K562 (cell line): ENCODE data around the gene TMEM132E.

ENCODE experiments used
- BCL6 ChIP-seq: fragments of 250-450 bp; sonication (Bioruptor Pico); IDR thresholded peaks from 2 replicates; pipeline ENCODE4 v1.4.0; 2020
- ETV6 ChIP-seq, 3 experiments: fragments of 150-350 bp in 1 of 3; sonication (generic) in 1 of 3; formaldehyde crosslinking in 1 of 3; IDR thresholded peaks; 2 replicates each; pipeline versions ENCODE4 v1.6.1 to v1.8.0; 2014 to 2022; ENCODE audit warnings: borderline replicate concordance in 2 of 3, low read depth in 2 of 3, antibody characterized with exemption in 1 of 3, low read length in 1 of 3, mild to moderate bottlenecking in 1 of 3, missing genetic modification reagents in 1 of 3
- POLR2AphosphoS5 ChIP-seq: IDR thresholded peaks from 2 replicates; pipeline ENCODE4 v1.6.1; 2011; ENCODE audit warnings: mild to moderate bottlenecking, low read depth, low read length, moderate library complexity; ENCODE audit not compliant: control insufficient read depth, insufficient read depth
- PYGO2 ChIP-seq: fragments of 450-650 bp; IDR thresholded peaks from 2 replicates; pipeline ENCODE4 v1.6.1; 2016; ENCODE audit warnings: mild to moderate bottlenecking, missing genetic modification characterization, moderate library complexity, missing compliant biosample characterization
- SIN3A ChIP-seq, 2 experiments: fragments of 150-350 bp in 1 of 2; IDR thresholded peaks; 2 replicates each; pipeline ENCODE4 v1.6.1; 2011 to 2016; ENCODE audit warnings: borderline replicate concordance in 2 of 2, low read depth in 2 of 2, low read length in 2 of 2, mild to moderate bottlenecking in 2 of 2, moderate library complexity in 2 of 2; ENCODE audit not compliant: control insufficient read depth in 1 of 2
- SMC3 ChIP-seq: conservative IDR thresholded peaks from 2 replicates; pipeline ENCODE4 v1.6.1; 2011; ENCODE audit warnings: low read depth, low read length, improper control_type of control experiment; ENCODE audit not compliant: insufficient read depth
- TEAD2 ChIP-seq: fragments of 450-650 bp; IDR thresholded peaks from 2 replicates; pipeline ENCODE4 v1.6.1; 2016; ENCODE audit warnings: missing genetic modification characterization, control low read depth, missing compliant biosample characterization
- TF ChIP-seq, protein P1 (sequence below): fragments of 450-650 bp; IDR thresholded peaks from 2 replicates; pipeline ENCODE4 v1.6.1; 2017; ENCODE audit warnings: antibody characterized with exemption, mild to moderate bottlenecking
- TF ChIP-seq, protein P2 (sequence below): sonication (generic); formaldehyde crosslinking; IDR thresholded peaks from 2 replicates; pipeline ENCODE4 v1.8.1; 2023; ENCODE audit warnings: mild to moderate bottlenecking, missing genetic modification reagents
- TF ChIP-seq, protein P3 (sequence below): sonication (generic); formaldehyde crosslinking; IDR thresholded peaks from 2 replicates; pipeline ENCODE4 v1.8.1; 2023; ENCODE audit warnings: mild to moderate bottlenecking, missing genetic modification reagents

DNA sequence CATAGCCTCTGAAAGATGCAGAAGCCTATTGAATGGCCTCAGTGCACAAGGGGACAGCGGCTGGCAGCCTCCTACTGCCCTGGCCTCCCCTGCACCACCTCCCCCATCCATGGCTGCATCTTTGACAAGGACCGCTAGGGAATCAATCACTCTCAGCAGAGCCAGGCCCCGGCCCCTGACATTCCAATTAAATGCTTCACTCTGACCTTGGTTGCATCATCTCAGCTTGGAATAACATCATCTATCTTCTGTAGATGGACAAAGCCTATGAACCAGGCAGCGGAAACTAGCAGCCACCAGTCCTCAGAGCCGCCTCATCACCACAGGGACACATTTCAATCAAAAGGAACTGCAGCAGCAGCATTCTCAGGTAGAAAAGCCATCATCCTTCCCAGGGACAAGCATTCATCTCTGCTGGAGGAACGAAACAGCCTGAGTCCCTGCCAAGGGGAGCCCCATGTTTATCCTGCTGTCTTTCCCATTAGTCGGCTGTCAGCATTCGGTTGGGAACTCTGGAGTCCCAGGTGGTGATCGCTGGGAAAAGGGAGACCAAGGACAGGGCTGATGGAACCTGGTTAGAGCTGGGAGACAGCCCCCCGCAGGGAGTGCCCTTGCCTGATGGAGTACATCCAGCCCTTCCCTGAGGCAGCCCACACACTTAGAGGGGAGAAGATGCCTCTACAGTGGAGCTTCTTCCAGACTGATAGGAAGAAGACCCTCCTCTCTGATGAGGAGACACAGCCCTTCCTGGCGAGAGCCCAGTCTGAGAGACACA, 11.5 kb upstream of the TMEM132E start:
- TF ChIP-seq SIN3A (IDR thresholded peaks at IDR 0.05; ENCODE audit: borderline replicate concordance in 2 of 2, control insufficient read depth in 1 of 2, low read depth in 2 of 2, low read length in 2 of 2) (no peak), POLR2AphosphoS5 (no peak), PYGO2 (tag) (no peak), TEAD2 (tag) (no peak), SMC3 (no peak), ETV6 (IDR thresholded peaks at IDR 0.05; ENCODE audit: borderline replicate concordance in 1 of 2, low read depth in 2 of 2, low read length in 1 of 2) (no peak), ETV6 (CRISPR knock-in tag; IDR thresholded peaks at IDR 0.05; ENCODE audit: borderline replicate concordance) (no peak), BCL6 (CRISPR knock-in tag) (no peak)
- TF ChIP-seq, protein P1, sequence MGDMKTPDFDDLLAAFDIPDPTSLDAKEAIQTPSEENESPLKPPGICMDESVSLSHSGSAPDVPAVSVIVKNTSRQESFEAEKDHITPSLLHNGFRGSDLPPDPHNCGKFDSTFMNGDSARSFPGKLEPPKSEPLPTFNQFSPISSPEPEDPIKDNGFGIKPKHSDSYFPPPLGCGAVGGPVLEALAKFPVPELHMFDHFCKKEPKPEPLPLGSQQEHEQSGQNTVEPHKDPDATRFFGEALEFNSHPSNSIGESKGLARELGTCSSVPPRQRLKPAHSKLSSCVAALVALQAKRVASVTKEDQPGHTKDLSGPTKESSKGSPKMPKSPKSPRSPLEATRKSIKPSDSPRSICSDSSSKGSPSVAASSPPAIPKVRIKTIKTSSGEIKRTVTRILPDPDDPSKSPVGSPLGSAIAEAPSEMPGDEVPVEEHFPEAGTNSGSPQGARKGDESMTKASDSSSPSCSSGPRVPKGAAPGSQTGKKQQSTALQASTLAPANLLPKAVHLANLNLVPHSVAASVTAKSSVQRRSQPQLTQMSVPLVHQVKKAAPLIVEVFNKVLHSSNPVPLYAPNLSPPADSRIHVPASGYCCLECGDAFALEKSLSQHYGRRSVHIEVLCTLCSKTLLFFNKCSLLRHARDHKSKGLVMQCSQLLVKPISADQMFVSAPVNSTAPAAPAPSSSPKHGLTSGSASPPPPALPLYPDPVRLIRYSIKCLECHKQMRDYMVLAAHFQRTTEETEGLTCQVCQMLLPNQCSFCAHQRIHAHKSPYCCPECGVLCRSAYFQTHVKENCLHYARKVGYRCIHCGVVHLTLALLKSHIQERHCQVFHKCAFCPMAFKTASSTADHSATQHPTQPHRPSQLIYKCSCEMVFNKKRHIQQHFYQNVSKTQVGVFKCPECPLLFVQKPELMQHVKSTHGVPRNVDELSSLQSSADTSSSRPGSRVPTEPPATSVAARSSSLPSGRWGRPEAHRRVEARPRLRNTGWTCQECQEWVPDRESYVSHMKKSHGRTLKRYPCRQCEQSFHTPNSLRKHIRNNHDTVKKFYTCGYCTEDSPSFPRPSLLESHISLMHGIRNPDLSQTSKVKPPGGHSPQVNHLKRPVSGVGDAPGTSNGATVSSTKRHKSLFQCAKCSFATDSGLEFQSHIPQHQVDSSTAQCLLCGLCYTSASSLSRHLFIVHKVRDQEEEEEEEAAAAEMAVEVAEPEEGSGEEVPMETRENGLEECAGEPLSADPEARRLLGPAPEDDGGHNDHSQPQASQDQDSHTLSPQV, result no peak
- TF ChIP-seq, protein P2, sequence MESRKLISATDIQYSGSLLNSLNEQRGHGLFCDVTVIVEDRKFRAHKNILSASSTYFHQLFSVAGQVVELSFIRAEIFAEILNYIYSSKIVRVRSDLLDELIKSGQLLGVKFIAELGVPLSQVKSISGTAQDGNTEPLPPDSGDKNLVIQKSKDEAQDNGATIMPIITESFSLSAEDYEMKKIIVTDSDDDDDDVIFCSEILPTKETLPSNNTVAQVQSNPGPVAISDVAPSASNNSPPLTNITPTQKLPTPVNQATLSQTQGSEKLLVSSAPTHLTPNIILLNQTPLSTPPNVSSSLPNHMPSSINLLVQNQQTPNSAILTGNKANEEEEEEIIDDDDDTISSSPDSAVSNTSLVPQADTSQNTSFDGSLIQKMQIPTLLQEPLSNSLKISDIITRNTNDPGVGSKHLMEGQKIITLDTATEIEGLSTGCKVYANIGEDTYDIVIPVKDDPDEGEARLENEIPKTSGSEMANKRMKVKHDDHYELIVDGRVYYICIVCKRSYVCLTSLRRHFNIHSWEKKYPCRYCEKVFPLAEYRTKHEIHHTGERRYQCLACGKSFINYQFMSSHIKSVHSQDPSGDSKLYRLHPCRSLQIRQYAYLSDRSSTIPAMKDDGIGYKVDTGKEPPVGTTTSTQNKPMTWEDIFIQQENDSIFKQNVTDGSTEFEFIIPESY (CRISPR knock-in tag), result no peak
- TF ChIP-seq, protein P3, sequence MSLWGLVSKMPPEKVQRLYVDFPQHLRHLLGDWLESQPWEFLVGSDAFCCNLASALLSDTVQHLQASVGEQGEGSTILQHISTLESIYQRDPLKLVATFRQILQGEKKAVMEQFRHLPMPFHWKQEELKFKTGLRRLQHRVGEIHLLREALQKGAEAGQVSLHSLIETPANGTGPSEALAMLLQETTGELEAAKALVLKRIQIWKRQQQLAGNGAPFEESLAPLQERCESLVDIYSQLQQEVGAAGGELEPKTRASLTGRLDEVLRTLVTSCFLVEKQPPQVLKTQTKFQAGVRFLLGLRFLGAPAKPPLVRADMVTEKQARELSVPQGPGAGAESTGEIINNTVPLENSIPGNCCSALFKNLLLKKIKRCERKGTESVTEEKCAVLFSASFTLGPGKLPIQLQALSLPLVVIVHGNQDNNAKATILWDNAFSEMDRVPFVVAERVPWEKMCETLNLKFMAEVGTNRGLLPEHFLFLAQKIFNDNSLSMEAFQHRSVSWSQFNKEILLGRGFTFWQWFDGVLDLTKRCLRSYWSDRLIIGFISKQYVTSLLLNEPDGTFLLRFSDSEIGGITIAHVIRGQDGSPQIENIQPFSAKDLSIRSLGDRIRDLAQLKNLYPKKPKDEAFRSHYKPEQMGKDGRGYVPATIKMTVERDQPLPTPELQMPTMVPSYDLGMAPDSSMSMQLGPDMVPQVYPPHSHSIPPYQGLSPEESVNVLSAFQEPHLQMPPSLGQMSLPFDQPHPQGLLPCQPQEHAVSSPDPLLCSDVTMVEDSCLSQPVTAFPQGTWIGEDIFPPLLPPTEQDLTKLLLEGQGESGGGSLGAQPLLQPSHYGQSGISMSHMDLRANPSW, result no peak
